Uterus (tissue), 4 donors: Measurements from ENCODE around the gene GSG1. TPM values are rescaled to one million over a fixed set of nuclear protein-coding genes. Genes with fewer than 3 reads are reported as not detected.
"Not testable (repeated sequence)": the region's sequence is repeated elsewhere in the genome, so short reads cannot be mapped to it uniquely, and the experiment has no call there.

Experiments used
- DNase-seq, 2 donors: peaks; one replicate each; pipeline ENCODE4 v3.0.0-alpha.2; 2019 to 2020
- H3K27ac ChIP-seq, 2 donors: fragments of 200-600 bp; sonication (generic); 1 replicate in 1 of 2; 2 replicates in 1 of 2; pipeline ENCODE4 v1.5.1; 2016 to 2018
- H3K27me3 ChIP-seq, 2 donors: fragments of 200-600 bp; sonication (generic); one replicate each; pipeline ENCODE4 v1.5.1; 2018 to 2019; ENCODE audit warnings: control low read depth in 1 of 2
- H3K36me3 ChIP-seq, 2 donors: fragments of 200-600 bp; sonication (generic); one replicate each; pipeline ENCODE4 v1.5.1; 2019; ENCODE audit warnings: control low read depth in 1 of 2
- H3K4me1 ChIP-seq, 2 donors: fragments of 200-600 bp; sonication (generic); one replicate each; pipeline ENCODE4 v1.5.1; 2018 to 2019; ENCODE audit warnings: control low read depth in 1 of 2
- H3K4me3 ChIP-seq, 2 donors: fragments of 200-600 bp; sonication (generic); 1 replicate in 1 of 2; 2 replicates in 1 of 2; pipeline ENCODE4 v1.5.1; 2018 to 2019; ENCODE audit warnings: mild to moderate bottlenecking in 1 of 2
- H3K9me3 ChIP-seq, 2 donors: fragments of 200-600 bp; sonication (generic); one replicate each; pipeline ENCODE4 v1.5.1; 2019; ENCODE audit warnings: control low read depth in 1 of 2
- POLR2A ChIP-seq, 2 donors: fragments of 450-650 bp; IDR thresholded peaks; one replicate each; pipeline ENCODE4 v1.6.1; 2016; ENCODE audit warnings: antibody characterized with exemption in 2 of 2, mild to moderate bottlenecking in 1 of 2, moderate library complexity in 1 of 2
- intact Hi-C: fragments of 100-400 bp; cut with DNase I; formaldehyde crosslinking; loops from one replicate; pipeline ENCODE4 v1.15.1; 2023; ENCODE audit warnings: low total_unique reads
- total RNA-seq, 4 donors: library from RNA; depleted of rRNA in 3 of 4; stranded (reverse); fragments of >200 nt in 3 of 4; gene quantifications; one replicate each; pipeline versions ENCODE4 v1.1.0 to v1.2.4, GENCODE V29; 2014 to 2023
- TF ChIP-seq, protein P1 (sequence below), 4 experiments: fragments of 200-600 bp in 2 of 4; fragments of 450-650 bp in 2 of 4; sonication (generic) in 2 of 4; IDR thresholded peaks; one replicate each; pipeline ENCODE4 v1.5.1; 2016 to 2019; ENCODE audit warnings: antibody characterized with exemption in 4 of 4, mild to moderate bottlenecking in 2 of 4, moderate library complexity in 1 of 4
- donor health status: DM: yes; HTN: yes; CAD: no.

The GSG1 gene
- total RNA-seq, 4 donors from 2014 or later: not detected

DNA sequence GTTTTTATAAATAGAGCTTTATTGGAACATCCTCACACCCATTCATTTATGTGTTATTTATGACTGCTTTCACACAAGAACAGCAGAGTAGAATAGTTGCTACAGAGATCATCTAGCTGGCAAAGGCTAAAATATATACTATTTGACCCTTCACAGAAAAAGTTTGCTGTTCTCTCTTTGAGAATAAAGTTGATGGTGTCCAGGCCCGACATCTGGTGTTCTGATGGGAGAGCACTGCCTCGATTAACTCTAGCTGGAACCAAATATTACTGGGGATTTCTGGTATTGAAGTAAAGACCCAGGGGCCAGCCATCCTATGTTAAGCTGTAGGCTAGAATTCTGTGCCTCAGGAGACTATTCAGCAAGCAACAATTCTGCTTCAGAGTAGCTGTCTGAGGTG lies 37.5 kb downstream of the GSG1 start:
- no peak overlapping the region for H3K27ac ChIP-seq
- no peak for DNase-seq
- no peaks in the 10 kb centered on the region for H3K36me3 ChIP-seq
- H3K4me1 ChIP-seq: no peaks in the 10 kb centered on the region
- H3K4me3 ChIP-seq: no peak overlapping the region
- no peaks in the 10 kb centered on the region for H3K27me3 ChIP-seq
- TF ChIP-seq, protein P1, sequence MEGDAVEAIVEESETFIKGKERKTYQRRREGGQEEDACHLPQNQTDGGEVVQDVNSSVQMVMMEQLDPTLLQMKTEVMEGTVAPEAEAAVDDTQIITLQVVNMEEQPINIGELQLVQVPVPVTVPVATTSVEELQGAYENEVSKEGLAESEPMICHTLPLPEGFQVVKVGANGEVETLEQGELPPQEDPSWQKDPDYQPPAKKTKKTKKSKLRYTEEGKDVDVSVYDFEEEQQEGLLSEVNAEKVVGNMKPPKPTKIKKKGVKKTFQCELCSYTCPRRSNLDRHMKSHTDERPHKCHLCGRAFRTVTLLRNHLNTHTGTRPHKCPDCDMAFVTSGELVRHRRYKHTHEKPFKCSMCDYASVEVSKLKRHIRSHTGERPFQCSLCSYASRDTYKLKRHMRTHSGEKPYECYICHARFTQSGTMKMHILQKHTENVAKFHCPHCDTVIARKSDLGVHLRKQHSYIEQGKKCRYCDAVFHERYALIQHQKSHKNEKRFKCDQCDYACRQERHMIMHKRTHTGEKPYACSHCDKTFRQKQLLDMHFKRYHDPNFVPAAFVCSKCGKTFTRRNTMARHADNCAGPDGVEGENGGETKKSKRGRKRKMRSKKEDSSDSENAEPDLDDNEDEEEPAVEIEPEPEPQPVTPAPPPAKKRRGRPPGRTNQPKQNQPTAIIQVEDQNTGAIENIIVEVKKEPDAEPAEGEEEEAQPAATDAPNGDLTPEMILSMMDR (IDR thresholded peaks at IDR 0.05): no peak
- TF ChIP-seq POLR2A (IDR thresholded peaks at IDR 0.05): no peak
- H3K9me3 ChIP-seq: no peaks in the 10 kb centered on the region
- intact Hi-C loops: no loop called here

DNA sequence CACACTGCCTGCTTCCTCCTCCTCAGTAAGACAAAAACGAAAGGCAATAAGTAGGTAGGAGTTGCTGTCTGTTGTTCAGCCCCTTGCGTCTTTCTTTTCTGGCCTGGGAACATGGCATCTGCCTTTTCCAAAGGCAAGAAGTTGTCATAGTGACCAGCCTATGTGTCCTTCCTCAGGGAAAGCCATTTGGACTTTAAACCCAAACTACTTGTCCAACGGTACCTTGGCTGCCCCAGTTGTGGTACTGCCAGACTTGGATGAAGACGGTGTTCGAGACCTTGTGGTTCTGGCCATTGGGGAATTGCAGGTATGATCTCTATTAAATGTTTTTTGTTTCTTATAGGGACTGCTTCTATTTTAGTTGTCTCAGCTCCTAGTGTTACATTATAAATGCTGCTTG lies 40.8 kb downstream of the GSG1 start:
- Histone ChIP-seq H3K4me3 (no peak overlapping the region), H3K36me3 (no peaks in the 10 kb centered on the region), H3K27me3 (no peaks in the 10 kb centered on the region), H3K9me3 (no peaks in the 10 kb centered on the region), H3K27ac (no peak overlapping the region), H3K4me1 (no peaks in the 10 kb centered on the region)
- intact Hi-C loops: no loop called here
- DNase-seq: no peak
- TF ChIP-seq POLR2A (IDR thresholded peaks at IDR 0.05): no peak
- TF ChIP-seq, protein P1 (IDR thresholded peaks at IDR 0.05): no peak

DNA sequence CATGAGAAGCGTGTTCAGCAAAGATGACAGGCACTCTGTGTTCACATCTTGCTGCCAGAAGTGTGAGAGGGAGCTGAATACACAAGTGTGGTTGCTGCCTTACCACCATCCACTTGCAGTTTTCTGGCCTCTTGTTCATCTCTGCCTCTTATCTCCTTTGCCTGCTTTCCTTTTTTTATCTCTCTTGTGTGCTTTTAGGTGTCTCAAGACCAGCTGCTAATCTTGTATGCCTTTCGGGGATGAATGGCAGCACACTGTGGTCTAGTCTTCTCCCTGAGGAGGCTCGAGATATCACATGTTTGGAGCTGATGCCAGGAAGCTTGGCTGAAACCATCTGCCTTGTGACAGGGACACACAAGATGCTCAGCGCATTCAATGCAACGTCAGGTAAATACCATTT lies 42.1 kb downstream of the GSG1 start:
- intact Hi-C loops: no loop called here
- no peak overlapping the region for H3K27ac ChIP-seq
- H3K4me3 ChIP-seq: no peak overlapping the region

DNA sequence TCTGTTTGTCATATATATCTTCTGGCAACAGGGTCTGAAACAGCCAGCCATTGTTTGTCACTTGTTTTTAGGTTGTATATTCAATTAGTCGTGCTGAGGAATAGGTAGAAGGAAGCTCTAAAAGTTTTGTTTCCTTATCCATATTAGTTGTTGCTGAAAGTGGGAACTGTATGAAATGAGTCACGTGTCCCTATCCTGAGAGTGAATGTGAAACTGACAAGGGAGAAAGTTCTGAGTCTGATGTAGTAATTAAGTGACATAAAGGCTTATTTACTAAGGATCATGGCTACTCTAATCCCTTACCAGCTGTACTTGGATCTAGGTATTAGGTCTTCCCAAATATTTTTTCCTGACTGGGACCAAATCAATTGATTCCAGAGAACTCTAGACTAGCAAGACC lies 42.9 kb downstream of the GSG1 start:
- no peak for TF ChIP-seq POLR2A (IDR thresholded peaks at IDR 0.05)
- TF ChIP-seq, protein P1 (IDR thresholded peaks at IDR 0.05): no peak
- no peak for DNase-seq
- no peaks in the 10 kb centered on the region for H3K9me3 ChIP-seq
- H3K27me3 ChIP-seq: no peaks in the 10 kb centered on the region
- no peaks in the 10 kb centered on the region for H3K4me1 ChIP-seq
- H3K27ac ChIP-seq: no peak overlapping the region
- no peaks in the 10 kb centered on the region for H3K36me3 ChIP-seq
- no peak overlapping the region for H3K4me3 ChIP-seq
- intact Hi-C loops: no loop called here

More for the DNA sequence above, 42.1 kb downstream of the GSG1 start:
- Histone ChIP-seq H3K9me3 (no peaks in the 10 kb centered on the region), H3K4me1 (no peaks in the 10 kb centered on the region), H3K36me3 (no peaks in the 10 kb centered on the region), H3K27me3 (no peaks in the 10 kb centered on the region)
- DNase-seq: no peak
- TF ChIP-seq, protein P1 (IDR thresholded peaks at IDR 0.05): no peak
- no peak for TF ChIP-seq POLR2A (IDR thresholded peaks at IDR 0.05)

DNA sequence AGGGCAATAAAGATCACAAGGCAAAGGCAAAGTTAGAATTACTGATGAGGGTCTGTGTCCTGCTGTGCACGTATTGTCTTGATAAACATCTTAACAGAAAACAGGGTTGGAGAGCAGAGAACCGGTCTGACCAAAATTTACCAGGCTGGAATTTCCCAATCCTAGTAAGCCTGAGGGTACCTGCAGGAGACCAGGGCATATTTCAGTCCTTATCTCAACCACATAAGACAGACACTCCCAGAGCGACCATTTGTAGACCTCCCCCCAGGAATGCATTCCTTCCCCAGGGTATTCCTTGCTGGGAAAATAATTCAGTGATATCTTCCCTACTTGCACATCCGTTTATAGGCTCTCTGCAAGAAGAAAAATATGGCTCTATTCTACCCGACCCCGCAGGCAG lies 49.9 kb downstream of the GSG1 start:
- H3K9me3 ChIP-seq, H3K27ac ChIP-seq, H3K4me1 ChIP-seq, H3K36me3 ChIP-seq, intact Hi-C loops, H3K27me3 ChIP-seq, H3K4me3 ChIP-seq, DNase-seq: not testable (repeated sequence)

DNA sequence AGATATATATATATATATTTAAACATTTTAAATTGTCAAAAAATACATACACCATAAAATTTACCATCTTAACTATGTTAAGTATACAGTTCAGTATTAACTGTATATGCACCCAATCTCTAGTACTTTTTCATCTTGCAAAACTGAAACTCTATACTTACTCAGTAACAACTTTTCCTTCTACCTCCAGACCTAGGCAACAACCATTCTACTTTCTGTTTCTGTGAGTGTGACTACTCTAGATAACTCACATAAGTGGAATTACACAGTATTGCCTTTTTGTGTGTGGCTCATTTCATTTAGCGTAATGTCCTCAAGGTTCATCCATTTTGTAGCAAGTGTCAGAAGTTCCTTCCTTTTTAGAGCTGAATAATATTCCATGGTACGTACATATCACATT lies 51.0 kb downstream of the GSG1 start:
- no peak overlapping the region for H3K4me3 ChIP-seq
- DNase-seq: no peak
- no peaks in the 10 kb centered on the region for H3K4me1 ChIP-seq
- intact Hi-C loops: no loop called here
- no peaks in the 10 kb centered on the region for H3K27me3 ChIP-seq
- no peak for TF ChIP-seq POLR2A (IDR thresholded peaks at IDR 0.05)
- TF ChIP-seq, protein P1 (IDR thresholded peaks at IDR 0.05): no peak
- no peaks in the 10 kb centered on the region for H3K36me3 ChIP-seq
- H3K27ac ChIP-seq: no peak overlapping the region
- H3K9me3 ChIP-seq: no peaks in the 10 kb centered on the region
